ENCODE results near the gene VMA21.
A peak's percentile ranks its signal among the peaks of the same experiment; 100 is the strongest.

VMA21 gene, protein sequence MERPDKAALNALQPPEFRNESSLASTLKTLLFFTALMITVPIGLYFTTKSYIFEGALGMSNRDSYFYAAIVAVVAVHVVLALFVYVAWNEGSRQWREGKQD

DNA sequence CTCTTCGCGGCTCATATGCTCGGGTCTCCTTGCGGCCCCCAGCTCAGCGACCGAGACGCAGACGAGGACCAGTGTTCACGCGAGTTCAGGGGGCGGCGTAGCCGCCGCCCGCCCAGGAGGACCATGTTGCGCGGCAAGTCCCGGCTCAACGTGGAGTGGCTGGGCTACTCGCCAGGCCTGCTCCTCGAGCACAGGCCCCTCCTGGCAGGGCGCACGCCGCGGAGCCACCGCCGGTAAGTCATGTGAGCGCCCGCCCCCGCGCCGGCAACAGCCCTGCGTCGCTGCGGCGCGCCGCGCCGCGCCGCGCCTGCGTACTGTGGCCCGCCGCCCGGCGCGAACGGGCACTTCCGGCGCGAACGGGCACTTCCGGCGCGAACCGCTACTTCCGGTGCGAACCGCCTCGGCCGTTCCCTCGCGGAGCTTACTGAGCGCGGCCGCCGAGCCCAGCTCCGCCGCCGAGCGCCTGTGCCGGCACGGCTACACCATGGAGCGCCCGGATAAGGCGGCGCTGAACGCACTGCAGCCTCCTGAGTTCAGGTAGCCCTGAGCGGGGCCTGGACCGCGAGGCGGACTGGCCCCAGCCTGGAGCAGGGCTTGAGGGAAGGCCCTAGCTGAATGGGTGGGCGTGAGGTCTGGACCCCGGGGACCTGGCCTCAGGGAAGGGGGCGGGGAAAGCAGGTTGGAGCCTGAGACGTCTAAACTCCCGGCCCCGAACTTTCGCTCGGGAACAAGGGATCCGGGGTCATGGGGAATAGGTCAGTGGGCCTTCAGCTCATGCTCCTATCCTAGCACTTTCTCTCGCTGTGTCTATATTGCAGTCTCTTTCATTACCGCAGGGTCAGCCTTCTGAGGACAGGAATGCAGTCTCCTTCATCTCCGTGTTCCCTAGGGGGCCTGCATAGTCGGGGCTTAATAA, at the start of gene VMA21:
VMA21 (plus strand) TSS at position 382 of the 916 bp plus-strand sequence; CDS start at position 485, 103 bp downstream.
- peak; percentile 84 for DNase-seq

DNA sequence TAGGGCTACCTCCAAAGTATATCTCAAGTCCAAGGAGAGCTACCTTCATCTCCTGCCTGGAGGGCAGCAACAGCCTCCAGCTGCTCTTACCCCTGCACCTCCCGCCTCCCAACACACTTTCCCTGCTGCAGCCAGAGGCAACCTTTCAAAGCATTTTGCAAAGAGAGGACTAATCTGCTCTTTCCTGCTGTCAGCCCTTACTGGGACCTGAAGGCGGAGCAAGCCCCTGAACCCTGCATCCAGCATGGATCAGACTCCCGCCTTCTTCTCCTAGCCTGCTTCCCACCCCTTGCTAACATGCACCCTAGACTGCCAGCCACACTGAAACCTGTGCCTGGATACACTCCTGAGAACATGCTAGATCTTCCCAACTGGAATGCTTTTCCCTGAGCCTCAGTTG, 37.7 kb upstream of the VMA21 start:
- no peak for DNase-seq

DNA sequence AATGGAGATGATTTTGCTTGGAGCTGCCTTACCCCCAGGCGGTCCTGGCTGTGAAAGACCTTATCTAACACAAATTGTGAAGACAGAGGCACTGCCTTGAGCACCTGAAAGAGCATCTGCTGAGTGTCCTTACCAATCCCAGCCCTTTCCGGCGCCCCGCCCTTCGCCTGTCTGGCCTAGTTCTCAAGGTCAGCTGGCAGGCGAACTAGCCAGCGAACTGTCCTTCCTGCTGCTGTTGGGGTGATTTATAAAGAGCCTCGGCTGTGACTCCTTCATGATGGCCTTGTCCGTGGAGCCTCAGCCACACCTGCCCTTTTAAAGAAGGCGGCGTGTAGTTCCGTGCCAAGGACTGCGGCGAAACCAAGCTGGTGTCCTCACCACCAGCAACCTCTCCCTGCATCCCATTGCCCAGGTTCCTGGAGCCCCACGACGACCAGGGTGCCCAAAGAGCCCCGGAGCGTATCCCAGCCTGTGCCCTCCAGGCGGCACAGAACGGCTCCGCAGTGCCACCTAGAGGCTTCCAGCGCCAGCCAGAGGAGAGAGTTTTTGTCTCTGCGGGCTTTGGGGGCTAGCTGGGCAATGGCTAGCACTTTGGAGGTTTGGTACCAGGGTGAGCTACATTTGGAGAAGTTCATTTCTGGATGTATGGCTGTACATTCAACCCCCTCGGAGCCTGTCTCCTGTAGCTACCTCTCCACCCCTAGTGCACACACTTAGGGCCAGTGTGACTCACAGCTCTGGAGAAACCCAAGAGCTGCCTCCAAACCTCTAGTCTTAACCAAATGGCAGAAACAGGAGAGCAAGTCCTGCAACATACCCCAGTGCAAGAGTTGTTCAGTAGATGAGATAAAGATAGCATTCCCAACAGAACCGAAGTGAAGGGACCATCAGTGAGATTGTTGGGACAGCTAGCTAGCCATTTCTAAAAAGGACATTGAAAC, 36.8 kb upstream of the VMA21 start:
- DNase-seq = peak; percentile 68

DNA sequence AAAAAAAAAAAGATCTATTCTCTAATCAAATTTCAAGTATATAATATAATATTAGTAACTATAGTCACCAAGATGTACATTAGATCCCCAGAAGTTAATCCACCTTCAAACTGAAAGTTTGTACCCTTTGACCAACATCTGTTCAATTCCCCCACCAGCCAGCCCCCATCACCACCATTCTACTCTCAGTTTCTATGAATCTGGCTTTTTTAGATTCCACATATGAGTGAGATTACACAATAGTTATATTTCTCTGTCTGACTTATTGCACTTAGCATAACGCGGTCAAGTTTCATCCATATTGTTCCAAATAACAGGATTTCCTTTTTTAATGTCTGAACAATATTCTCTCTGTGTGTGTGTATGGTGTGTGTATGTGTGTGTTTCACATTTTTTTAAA, 33.7 kb upstream of the VMA21 start:
- no peak for DNase-seq

DNA sequence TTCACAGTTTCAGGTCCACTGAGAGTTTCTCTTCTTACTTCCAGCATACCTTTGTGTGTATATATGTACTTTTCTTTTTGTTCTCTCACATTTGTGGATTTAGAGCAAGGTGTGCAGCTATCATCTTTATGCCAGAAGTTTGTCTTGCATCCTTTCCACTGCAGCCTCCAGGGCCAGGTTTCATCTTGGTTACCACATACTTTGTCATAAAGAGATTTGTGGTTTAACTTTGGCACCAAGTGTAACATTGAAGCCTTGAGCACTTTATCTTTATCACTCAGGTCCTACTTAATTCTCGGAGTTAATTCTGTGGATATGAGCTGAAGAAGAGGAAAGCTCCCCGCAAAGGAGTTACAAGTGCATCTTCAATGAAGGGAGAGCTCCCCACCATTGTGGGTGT, 31.4 kb upstream of the VMA21 start:
- DNase-seq = no peak

DNA sequence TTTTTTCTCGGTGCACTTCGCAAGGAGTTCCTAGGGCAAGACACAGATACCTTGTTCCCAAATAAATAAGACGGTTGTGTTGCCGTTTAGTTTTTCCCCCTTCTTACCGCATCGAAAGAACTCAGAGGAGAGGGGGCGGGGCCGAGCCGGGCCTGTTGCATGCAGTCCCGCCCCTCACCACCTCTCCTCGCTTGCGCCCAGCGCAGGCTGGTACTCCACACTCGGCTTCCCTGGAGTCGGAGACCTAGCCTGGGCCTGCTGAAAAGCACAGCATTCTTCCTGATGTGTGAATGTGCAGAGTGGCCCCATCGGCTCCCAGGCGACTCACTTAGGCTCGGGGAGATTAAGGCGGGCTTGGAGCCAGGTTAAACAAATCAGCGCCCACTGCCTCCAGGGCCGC, 26.1 kb upstream of the VMA21 start:
- no peak for DNase-seq

DNA sequence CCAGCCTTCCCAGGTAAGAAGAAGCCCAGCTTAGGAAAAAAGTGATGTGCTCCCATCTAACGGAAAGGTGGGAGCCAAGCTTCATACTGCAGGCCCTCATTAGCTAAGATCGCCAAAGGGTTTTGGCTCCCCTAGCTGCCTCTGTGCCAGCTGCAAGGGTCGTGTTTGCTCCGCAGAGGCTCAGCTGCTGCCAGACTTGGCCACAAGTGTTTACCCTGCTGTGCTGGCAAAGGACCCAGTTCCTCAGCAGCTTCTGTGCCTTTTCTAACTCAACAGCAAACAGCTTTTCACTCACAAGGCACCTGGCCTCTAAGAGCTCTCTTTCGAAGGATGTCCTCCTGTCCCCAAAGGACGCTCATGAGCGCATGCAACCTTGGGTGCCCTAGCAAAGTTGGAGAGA, 12.2 kb upstream of the VMA21 start:
- no peak for DNase-seq

DNA sequence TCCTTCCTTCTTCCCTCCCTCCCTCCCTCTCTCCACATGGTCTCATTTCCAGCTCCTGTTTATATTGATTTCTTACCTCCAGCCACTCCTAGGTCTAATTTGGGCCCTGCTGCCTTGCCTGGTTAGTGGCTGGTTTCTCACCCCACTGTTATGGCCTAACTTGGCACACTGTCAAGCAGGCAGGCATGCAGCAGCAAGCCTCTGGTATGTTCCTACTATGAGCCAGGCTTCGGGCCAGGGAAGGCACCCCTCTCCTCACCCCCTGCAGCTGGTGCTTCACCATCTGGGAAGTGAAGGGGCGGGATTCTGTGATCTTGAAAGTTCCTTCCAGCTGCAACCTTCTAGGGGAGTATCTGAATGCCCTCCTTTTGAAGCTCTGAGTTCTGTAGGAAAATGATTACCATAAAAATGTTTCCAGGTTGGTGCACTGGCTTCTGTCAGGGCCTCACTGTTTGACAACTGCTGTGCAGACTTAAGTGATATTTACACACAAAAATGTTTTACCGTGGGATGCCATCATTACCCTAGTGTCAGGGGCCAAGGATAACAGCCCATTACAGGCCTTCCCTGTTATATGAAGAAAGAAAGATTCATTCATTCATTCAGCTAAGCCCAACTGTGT, 10.1 kb upstream of the VMA21 start:
- no peak for DNase-seq

DNA sequence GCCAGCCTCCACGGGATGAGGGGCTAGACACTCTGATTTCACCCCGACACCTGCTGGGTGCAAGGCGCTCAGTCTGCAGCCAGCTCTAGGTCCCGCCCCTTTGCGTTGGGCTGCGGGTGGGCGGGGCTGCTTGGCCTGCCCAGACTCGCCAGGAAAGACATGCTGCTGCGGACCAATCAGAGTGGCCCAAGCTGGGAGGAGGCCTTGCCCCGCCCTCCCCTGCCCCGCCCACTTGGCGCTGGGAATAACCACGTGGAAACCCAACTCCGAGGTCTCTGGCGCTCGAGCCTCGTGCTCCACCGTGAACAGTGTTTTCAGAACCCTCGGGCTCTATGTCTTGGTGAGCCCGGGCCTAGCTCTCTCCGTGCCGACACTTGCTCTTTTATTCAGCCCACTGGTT, 5.3 kb upstream of the VMA21 start:
- DNase-seq = no peak

DNA sequence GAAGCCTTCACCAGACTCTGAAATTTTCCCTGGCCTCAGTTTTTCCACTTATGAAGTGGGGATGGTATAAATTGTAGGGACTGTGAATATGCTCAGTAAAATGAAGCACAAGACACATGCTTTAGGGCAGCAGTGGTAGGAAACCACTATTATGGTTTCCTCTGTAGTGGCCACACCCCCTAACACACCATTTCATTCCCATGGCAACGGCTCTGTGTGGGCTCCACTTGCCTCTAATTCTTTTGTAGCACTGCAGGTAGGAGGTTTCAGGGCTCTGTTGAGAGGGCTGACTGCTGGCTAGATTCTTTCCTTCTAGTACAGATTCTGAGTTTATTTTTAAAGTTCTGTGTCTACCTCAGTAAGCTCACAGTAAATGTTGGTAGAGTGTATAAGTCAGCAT, 3.5 kb upstream of the VMA21 start:
- no peak for DNase-seq

DNA sequence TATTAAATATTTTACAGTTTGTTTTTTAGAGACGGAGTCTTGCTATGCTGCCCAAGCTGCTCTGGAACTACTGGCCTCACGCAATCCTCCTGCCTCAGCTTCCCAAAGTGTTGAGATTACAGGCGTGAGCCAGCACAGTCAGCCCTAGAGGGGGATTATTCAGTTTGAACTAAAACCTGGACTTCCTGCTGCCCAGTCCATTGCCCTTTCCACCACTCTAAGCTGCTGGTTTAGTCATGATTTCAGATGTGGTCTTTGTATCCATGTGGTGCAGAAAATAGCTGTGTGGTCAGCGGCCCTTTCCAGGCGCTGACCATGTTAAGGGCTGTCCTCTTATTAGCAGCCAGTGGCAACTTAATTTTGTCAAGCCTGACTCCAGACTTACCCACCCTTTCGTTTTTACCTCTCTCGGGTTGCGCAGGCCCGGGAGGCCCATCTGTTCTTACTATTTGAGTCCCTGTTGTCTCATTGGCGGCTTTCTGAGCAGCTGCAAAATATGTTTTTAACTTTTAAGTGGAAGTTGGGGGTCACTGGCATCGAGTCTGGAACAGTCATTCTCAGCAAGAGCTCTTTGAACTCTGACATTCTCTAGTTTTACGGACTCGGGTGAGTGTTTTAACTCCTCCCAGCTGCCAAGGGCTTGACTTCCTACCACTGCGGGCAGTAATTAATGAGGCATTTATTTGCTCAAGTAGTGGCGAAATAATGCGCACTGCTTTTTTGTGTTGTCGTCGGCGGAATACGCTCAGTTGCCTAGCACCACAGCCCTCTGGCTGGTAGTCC, 773 bp upstream of the VMA21 start:
- DNase-seq = peak; percentile 80

DNA sequence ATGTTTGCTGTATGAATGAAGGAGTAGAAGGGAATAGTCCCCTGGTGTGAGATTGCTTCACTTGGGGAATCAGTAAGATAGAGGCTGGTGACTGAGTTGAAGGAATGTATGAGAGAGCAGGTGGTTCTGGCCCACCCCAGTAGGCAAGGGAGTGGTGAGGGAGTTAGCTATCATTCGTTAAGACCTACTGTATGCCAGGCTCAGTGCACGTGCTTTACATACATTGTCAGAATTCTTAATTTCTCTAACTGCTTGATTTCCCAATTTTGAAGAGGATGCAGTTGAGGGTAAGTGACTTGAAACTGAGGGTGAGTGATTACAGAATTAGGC, 700 bp downstream of the VMA21 start:
- no peak for DNase-seq

DNA sequence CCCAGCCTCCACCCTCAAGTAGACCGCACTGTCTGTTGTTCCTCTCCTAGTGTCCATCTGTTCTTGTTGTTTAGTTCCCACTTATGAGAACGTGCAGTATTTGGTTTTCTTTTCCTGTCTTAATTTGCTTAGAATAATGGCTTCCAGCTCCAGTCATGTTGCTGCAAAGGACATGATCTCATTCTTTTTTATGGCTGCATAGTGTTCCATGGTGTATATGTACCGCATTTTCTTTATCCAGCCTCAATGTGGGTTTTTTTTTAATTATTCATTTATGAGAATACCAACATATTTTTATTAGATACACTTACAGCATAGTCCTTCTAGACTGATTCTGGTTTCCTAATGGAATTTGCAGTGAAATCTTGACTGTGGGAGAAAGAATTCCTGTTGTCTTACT, 1.3 kb downstream of the VMA21 start:
- no peak for DNase-seq

DNA sequence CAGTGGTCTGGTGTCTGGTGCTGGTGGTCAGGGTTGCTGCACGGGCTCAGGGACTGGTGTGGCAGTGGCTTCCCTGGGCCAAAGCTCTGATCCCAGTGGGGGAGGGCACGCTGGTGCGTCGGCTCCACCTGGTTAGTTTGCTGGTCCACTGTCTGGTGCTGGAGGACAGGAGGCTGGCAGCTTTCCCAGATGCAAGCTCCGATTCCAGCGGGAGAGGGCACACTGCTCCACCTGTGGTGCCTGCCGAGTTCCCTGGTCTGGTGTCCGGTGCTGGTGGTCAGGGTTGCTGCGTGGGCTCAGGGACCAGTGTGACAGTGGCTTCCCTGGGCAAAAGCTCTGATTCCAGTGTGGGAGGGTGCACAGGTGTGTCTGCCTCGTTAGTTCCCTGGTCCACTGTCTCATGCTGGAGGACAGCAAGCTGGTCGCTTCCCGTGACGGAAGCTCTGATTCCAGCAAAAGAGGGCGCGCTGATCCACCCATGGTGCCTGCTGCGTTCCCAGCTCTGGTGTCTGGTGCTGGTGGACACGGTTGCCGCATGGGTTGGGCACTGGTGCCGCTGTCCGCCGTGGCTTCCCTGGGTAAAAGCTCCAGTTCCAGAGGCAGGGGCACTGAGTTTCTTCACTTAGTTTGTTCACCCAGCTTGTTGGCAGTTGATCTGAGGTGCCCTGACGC, 5.8 kb downstream of the VMA21 start:
- DNase-seq = no peak

DNA sequence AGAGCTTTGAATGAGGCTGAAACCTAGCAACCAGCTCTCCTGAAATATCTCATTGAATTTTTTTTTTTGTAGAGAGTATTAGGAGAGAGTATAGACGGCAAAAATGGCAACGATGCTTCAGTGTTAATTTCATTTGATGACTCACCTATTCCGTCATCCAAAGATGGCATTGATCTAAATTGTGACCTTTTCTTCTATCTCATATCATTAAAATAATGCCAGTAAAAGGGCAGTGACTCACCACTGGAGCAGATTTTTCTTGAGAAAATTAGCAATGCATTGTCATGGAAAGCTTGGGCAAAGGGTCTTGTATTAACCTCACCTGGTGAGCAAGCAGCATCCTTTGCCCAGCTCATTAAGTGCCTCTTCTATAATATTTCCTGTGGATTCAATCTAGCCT, 19.6 kb downstream of the VMA21 start:
- DNase-seq = no peak

DNA sequence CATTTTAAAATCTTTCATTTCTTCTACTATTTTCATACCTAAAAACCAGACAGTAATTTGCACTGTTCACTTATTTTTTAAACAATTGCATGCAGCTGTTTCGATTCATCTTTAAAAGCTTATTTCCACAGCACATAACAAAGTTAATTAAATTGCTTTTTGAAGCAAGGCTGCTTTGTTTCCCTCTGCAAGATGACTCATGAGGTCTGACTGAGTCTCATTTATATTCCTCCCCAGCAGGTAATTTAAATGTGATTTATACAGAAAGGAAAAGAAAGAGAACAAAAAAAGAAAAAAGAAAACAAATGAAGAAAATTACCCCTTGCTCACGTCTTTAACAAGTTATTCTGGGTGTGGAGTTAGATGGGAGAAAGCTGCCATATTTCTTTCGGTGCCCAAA, 22.8 kb downstream of the VMA21 start:
- no peak for DNase-seq

DNA sequence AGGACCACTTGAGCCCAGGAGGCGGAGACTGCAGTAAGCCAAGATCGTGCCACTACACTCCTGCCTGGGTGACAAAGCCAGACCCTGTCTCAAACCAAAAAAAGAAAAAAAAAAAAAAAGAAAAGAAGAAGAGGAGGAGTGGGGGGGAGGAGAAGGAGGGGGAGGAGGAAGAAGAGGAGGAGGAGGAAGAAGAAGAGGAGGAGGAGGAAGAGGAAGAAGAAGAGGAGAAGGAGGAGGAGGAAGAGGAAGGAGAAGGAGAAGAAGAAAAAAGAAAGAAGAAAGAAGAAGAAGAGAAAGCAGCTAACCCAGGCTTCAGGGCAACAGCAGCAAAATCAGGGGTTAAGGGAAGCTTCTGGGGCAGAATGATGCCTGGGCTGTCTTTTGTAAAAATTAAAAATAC, 27.5 kb downstream of the VMA21 start:
- DNase-seq = no peak

DNA sequence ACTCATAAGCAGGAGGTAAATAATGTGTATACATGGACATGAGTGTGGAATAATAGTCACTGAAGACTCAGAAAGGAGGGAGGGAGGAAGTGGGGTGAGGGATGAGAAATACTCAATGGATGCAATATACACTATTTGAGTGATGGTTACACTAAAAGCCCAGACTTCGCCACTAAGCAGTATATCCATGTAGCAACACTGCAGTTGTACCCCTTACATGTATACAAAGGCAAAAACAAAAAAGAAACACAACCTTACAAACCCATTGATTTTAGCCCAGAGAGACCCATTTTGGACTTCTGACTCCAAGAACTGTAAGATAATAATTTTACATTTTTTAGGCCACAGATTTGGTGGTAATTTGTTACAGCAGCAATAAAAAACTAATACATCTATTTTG, 51.5 kb downstream of the VMA21 start:
- no peak for DNase-seq

DNA sequence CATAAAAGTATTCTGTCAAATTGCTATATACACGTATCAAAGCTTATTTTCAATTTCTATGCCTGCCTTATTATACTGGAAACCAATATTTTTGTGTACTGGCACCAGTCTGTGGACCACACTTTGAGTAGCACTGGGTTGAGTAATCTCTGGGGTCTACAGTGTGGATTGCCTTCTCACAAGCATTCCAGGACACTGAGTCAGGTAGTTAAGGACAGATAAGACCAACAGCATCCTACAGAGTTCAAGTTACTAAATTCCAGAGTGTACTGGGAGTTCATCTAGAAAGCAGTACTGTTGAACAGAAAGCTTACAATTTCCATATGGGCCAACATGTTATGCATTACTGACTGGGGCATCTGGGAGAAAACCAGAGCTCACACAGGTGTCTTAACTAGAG, 61.8 kb downstream of the VMA21 start:
- DNase-seq = no peak

All from retina (tissue), 1 donor.